GF-D8 (cell line): ENCODE results near the gene KIAA1210.
"Not testable (repeated sequence)": the region's sequence is repeated elsewhere in the genome, so short reads cannot be mapped to it uniquely, and the experiment has no call there.

Source experiments
- DNase-seq: peaks from one replicate; lab custom pipeline; 2025; lab: John Stamatoyannopoulos, UW

Gene KIAA1210

GRCh38 chrX:119036107-119037029 lies 91.2 kb downstream of the KIAA1210 start:
- no peak for DNase-seq

GRCh38 chrX:119030990-119031389 lies 96.6 kb downstream of the KIAA1210 start:
- no peak for DNase-seq

- DNase-seq = not testable (repeated sequence)
These were observed 98.0 kb downstream of the KIAA1210 start for GRCh38 chrX:119029656-119030055.

- DNase-seq = no peak
These were observed 98.8 kb downstream of the KIAA1210 start for GRCh38 chrX:119028733-119029330.
